IPS-11a (cell line): ENCODE data around the gene ALDH5A1.

Experiments
- H3K4me3 ChIP-seq: one replicate; pipeline ENCODE4 v1.5.1; 2013; ENCODE audit warnings: low read depth, low read length, control low read depth

Gene ALDH5A1

DNA sequence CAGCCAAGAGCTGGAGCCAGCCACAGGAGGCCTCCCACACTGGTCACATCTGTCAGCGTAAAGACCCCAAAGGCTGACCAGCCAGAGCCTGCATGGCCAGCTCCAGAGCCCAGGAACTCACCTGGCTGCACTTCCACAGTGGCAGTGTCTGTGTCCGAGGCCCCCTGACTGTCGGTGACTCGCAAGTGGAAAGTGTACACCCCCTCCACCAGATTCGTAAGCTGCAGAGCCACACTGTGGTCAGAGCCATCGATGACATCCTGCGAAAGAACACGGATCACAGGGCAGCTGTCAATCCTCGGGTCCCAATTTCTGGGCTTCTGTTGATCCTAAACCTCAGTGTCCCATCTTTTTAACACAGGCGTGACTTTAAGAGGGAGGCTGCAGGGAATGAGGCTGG is 69.3 kb downstream of the ALDH5A1 start:
- H3K4me3 ChIP-seq: no peak overlapping the region

DNA sequence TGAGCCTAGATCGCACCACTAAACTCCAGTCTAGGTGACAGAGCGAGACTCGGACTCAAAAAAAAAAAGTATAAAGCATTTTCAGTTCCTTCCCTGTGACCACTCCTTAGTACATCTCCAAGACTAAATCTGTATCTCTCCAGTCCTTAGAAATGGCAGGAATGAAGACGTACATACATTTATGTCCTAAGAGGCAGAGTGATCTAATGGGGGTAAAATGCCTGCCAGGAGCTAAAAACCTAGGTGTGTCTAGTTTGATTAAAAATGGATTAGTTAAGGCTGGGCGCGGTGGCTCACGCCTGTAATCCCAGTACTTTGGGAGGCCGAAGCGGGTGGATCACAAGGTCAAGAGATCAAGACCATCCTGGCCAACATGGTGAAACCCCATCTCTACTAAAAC is 70.4 kb downstream of the ALDH5A1 start:
- H3K4me3 ChIP-seq: no peak overlapping the region

DNA sequence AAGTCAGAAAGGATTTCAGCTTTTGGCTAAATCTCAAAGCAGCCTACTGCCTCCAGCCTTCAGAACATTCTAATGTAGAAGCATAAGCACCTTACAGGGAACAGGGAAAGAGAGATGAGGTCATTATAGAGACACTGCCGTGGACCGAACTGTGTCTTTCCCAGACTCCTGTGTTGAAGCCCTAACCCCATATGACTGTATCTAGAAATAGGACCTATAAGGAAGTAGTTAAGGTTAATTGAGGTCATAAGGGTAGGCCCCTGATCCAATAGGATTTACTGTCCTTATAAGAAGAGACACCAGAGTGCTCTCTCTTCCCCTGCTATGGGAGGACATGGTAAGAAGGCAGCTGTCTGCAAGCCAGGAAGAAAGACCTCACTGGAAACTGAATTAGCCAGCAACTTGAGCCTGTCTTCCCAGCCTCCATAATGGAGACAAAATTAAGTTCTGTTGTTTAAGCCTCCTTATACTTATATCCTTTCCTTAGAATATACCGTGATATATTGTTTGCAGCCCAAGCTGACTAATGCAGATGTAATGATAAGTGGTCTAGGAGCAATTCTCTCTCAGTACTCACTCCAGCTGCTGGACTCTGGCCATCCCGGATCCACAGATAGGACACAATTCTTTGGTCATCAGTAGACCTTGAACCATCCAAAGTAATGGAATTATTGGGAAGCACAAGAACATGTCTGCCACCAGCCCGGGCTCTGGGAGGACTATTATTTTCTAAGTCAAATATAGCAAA is 71.4 kb downstream of the ALDH5A1 start:
- H3K4me3 ChIP-seq: no peak overlapping the region

DNA sequence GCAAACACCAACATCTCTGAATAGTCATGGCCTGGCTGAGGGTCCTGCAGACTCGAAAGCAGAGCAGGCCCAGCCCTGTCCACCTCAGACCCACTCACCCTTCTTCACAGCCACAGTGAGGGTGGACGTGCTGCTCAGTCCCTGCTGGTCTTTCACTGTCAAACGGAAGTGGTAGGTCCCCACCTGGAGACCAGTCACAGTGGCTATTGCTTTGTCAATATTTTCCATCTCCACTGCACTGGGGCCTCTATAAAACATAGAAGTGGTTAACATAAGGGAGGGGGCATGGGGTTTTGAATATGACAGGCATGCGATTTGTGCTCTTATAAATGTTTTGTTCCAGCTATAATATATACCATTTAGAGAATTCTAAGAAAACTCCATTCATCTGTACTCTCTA is 73.9 kb downstream of the ALDH5A1 start:
- no peak overlapping the region for H3K4me3 ChIP-seq

DNA sequence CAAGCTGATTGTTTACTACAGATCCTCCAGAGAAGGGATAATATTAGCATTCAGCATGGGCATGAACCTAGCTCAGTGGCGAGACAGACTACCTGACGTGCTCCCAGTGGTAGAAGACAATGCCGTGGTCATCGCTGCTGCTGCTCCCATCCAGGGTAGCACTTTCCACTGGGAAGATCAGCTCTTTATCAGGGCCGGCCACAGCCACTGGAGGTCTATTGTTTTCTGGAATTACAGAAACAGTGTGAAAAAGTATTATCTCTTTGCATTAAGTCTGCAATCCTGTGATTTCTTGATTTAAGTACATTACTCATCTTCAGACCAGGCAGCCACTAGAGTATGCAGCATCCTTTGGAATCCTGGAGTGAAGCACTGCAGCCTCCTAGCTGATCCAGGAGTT is 75.0 kb downstream of the ALDH5A1 start:
- H3K4me3 ChIP-seq: no peak overlapping the region

DNA sequence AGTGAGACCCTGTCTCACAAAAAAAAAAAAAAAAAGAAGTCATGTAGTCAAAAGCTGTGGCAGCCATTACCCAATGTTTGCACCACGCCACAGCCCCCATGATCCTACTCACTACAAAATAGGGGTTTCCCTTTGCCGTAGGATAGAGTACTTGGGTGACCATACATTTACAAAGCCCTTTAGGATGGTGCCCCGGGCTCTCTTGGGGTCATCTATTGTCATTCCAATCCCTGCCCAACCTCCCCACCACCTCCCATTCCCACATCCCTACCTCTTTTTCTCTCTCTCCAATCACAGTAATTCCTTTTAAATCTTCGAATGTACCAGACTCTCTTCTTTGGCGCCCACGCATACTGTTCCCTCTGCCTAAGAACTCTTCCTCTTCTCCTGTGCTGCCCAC is 76.6 kb downstream of the ALDH5A1 start:
- H3K4me3 ChIP-seq: no peak overlapping the region

DNA sequence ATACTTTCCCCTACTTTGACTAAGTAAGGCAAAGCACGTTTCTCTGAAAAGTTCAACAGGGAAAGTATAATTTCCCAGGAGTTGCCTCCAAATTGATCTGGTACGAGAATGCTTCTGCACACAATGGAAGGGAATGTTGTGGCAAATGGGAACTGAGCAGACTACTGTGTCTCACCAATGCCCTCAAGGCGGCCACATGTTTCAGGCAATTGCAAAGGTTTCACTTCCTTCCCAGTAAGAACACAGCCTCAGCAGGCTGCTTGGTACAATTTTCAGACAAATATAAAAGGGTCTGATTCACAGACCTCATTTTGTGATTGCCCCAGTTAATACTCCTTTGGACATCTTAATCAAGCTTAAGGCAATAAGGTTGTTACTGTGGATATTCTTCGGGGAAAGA is 80.0 kb downstream of the ALDH5A1 start:
- H3K4me3 ChIP-seq: no peak overlapping the region

DNA sequence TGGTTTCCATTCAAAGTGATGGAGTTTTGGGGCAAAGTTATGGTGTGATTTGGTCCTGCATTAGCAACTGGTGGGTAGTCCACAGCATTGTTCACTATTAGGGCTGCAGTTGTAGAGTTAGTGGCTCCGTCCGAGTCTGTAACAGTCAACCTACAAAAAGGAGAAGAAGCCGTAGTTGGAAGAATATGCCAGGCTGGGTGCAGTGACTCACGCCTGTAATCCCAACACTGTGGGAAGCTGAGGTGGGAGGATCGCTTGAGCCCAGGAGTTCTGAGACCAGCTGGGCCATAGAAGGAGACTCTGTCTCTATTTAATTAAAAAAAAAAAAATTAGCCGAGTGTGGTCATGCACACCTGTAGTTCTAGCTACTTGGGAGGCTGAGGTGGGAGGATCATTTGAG is 81.7 kb downstream of the ALDH5A1 start:
- no peak overlapping the region for H3K4me3 ChIP-seq

DNA sequence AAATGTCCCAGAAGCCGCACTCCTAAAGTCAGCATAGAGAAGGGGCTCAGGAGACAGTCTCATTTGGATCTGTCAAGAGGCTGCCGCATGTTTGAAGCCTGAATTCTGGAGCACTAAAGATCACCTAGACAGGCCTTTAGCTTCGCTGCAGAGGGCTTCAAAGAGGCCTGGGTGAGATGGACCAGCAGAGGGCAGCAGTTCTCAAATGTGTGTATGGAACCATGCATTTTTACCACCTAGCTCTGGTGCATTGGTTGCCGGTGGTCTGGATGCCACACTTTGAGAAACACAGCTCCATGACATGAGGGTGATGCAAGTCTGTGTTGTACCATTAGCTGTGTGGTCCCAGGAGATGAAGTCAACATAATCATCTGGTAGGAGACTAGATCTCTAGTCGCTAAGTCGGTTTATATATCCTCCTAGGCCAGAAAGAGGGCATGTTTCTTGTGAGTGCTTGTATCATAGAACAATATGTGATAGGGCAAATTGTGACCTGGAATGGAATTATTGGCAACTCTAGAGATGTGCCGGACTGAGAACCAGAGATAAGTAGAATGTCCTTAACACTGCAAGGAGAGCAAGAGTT is 86.4 kb downstream of the ALDH5A1 start:
- no peak overlapping the region for H3K4me3 ChIP-seq

DNA sequence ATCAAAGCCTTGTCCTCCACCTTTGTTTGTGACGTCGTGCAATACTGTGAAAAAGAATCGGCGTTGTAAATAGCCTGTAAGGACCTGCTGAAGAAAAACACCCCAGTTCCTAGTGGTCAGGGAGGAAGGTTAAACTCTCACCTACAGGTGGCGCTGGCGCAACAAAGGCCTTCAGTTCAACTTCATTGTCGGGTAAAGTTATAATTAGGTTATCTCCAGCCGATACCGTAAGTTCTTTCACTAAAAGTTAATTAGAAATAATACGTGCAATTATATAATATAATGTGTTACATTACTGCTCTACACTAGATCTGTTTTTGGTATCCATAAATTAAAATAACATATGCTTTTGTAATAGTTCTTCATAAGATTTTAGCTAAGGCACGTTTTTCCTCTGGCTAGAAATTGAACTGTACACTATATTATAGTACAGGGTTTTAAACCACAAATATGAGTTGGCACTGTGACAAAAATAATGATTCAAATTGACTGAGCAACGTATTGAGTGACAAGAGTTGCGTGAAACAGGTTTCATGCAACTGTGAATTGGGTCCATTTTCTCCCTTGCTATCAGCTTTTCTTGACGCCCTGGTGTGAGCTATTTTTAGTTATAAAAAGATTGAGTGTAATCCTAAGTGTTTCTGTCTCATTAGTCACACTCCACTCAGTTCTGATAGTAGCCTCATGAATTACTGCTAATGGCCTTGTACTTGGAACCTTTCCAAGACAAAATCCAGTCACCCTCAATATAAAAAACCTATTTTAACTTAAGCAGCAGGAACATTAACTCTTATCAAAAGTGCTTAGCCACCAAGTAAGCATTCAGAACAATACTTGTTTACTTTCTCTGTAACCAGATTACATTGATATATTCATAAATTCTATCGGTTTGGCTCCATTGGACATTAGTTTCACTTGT is 89.0 kb downstream of the ALDH5A1 start:
- no peak overlapping the region for H3K4me3 ChIP-seq

DNA sequence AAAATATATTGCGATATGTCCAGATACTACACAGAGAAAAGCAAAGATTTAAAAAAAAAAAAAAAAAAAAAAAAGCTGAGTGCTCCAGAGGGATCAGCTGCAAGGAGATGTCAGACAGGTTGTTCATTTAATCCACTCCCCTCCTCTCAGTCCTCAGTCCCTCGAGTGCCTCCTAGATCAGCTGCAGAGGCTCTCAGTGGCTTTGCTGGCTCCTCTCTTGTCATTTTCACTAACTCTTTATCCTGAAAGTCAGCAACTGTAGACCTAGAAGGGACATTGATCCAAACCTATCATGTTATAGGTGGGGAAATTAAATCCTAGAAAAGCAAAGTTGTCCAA is 89.6 kb downstream of the ALDH5A1 start:
- H3K4me3 ChIP-seq: no peak overlapping the region
